Right lobe of liver (tissue), 6 donors: ENCODE data around the gene BEST1. TPM values are rescaled to one million over a fixed set of nuclear protein-coding genes. Genes with fewer than 3 reads are reported as not detected.
A peak's percentile ranks its signal among the peaks of the same experiment; 100 is the strongest.

ENCODE experiments used
- ATAC-seq, 4 donors: fragments of 200-7000 bp; cut with Tn5 transposase; one replicate each; pipeline ENCODE4 v1.9.1; 2020; ENCODE audit warnings: mild to moderate bottlenecking in 4 of 4, moderate library complexity in 4 of 4
- DNase-seq, 3 donors: peaks; one replicate each; pipeline ENCODE4 v3.0.0-alpha.2; 2020
- H3K27ac ChIP-seq, 3 donors: fragments of 200-600 bp; one replicate each; pipeline ENCODE4 v1.8.0; 2022
- H3K27me3 ChIP-seq, 2 donors: fragments of 200-600 bp; one replicate each; pipeline ENCODE4 v1.8.0; 2022
- H3K36me3 ChIP-seq, 4 donors: fragments of 200-600 bp; sonication (generic) in 1 of 4; one replicate each; pipeline versions ENCODE4 v1.5.1 to v1.8.0; 2017 to 2022; ENCODE audit warnings: control low read depth in 1 of 4
- H3K4me1 ChIP-seq, 4 donors: fragments of 200-600 bp; sonication (generic) in 1 of 4; one replicate each; pipeline versions ENCODE4 v1.5.1 to v1.8.0; 2017 to 2022; ENCODE audit warnings: control low read depth in 1 of 4
- H3K4me3 ChIP-seq, 3 donors: fragments of 200-600 bp; one replicate each; pipeline ENCODE4 v1.8.0; 2022
- H3K9me3 ChIP-seq, 4 donors: fragments of 200-600 bp; sonication (generic) in 1 of 4; one replicate each; pipeline versions ENCODE4 v1.5.1 to v1.8.0; 2017 to 2022; ENCODE audit warnings: control low read depth in 1 of 4
- POLR2A ChIP-seq: fragments of 450-650 bp; IDR thresholded peaks from one replicate; pipeline ENCODE4 v1.6.1; 2017; ENCODE audit warnings: antibody characterized with exemption, mild to moderate bottlenecking
- WGBS: methylation state at CpG from one replicate; pipeline ENCODE4 v1.1.6; 2018; ENCODE audit warnings: low coverage, low lambda C conversion rate; ENCODE audit not compliant: insufficient coverage; ENCODE audit errors: missing lambda C conversion rate; 5-methylcytosine and 5-hydroxymethylcytosine counted together
- intact Hi-C, 2 donors: fragments of 100-400 bp; cut with DNase I; formaldehyde crosslinking; loops; one replicate each; pipeline versions ENCODE4 v1.11.2 to v1.14.1; 2022
- long read RNA-seq: library from polyadenylated mRNA; unstranded; transcript quantifications from one replicate; pipeline ENCODE4 v2.0.0, GENCODE V29; 2019
- total RNA-seq, 6 experiments: library from RNA; depleted of rRNA in 2 of 6; stranded (reverse); fragments of >200 nt in 2 of 6; fragmentation: NEBNext Ultra II Directional in 3 of 6; extraction: Animal tissue kit (Norgen Biotek cat#: 25700) in 3 of 6; gene quantifications; one replicate each; pipeline versions ENCODE4 v1.1.0 to v1.2.4, GENCODE V29; 2016 to 2023
- TF ChIP-seq, protein P1 (sequence below), 4 donors: fragments of 200-600 bp in 3 of 4; fragments of 450-650 bp in 1 of 4; IDR thresholded peaks; one replicate each; pipeline versions ENCODE4 v1.5.1 to v1.8.0; 2016 to 2022; ENCODE audit warnings: antibody characterized with exemption in 4 of 4, mild to moderate bottlenecking in 2 of 4
- donor health status: DM: no; HTN: yes; CAD: no.
- donor health status: DM: no; HTN: no; CAD: no.
- donor health status: DM: no; HTN: no; CAD: no.
- donor health status: DM: no; HTN: yes; CAD: no.
- donor health status: DM: no; HTN: yes; CAD: no.

The BEST1 gene
- 1 to 10 TPM in 3 of 6 experiments, under 1 TPM in 3; 0.55 to 2.3 (median 0.91) TPM for total RNA-seq
- long read RNA-seq, partial matches to known transcripts = 0 of 1 reads
- long read RNA-seq, other reads (novel, unspliced or antisense) = 1 of 1 reads

DNA sequence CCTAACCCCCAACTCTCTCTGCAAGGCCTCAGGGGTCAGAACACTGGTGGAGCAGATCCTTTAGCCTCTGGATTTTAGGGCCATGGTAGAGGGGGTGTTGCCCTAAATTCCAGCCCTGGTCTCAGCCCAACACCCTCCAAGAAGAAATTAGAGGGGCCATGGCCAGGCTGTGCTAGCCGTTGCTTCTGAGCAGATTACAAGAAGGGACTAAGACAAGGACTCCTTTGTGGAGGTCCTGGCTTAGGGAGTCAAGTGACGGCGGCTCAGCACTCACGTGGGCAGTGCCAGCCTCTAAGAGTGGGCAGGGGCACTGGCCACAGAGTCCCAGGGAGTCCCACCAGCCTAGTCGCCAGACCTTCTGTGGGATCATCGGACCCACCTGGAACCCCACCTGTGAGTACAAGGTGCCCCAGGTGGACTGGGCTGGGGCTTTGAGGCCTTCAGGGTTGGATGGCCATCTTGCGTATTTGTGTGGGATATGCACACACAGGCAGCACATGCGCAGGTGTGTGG is at the start of gene BEST1:
Gene BEST1 (plus strand): TSS at position 317 of the 513 bp plus-strand sequence. CDS start 1,456 bp downstream, outside the sequence.
- no peak within 1 kb of the TSS for H3K27ac ChIP-seq
- intact Hi-C loops = no loop called here
- WGBS = 100% methylated on average over 1 of the region's 8 CpGs
- peaks cover 0 to 5% (median 0%) of the 10 kb centered on the region in 4 donors for H3K4me1 ChIP-seq
- ATAC-seq (no peak), DNase-seq (no peak)
- H3K27me3 ChIP-seq = no peaks in the 10 kb centered on the region
- TF ChIP-seq POLR2A = no peak
- TF ChIP-seq, protein P1, sequence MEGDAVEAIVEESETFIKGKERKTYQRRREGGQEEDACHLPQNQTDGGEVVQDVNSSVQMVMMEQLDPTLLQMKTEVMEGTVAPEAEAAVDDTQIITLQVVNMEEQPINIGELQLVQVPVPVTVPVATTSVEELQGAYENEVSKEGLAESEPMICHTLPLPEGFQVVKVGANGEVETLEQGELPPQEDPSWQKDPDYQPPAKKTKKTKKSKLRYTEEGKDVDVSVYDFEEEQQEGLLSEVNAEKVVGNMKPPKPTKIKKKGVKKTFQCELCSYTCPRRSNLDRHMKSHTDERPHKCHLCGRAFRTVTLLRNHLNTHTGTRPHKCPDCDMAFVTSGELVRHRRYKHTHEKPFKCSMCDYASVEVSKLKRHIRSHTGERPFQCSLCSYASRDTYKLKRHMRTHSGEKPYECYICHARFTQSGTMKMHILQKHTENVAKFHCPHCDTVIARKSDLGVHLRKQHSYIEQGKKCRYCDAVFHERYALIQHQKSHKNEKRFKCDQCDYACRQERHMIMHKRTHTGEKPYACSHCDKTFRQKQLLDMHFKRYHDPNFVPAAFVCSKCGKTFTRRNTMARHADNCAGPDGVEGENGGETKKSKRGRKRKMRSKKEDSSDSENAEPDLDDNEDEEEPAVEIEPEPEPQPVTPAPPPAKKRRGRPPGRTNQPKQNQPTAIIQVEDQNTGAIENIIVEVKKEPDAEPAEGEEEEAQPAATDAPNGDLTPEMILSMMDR (IDR thresholded peaks at IDR 0.05) = no peak
- H3K4me3 ChIP-seq = no peak within 1 kb of the TSS
- no peaks in the 10 kb centered on the region for H3K9me3 ChIP-seq
- no peaks in the 10 kb centered on the region for H3K36me3 ChIP-seq

DNA sequence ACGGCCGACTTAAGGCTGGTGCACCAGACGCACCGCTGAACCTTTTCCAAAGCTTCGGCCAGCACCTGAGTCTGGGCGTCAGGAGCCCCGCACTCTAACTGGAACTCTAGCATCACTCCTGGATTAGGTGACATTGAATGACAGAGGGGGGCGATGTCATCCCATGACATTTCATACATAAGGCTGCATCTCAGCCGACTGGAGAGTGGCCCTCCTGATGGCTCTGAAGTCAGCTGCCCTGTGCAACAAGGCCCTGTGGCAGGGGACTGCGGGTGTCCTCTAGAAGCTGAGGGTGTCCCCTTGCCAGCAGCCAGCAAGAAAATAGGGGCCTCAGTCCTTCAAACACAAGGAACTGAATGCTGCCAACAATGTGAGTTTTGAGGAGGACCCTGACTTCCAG is 48.8 kb upstream of the BEST1 start:
- intact Hi-C loops = loop anchor here in 1 of 2 donors (10.0 kb wide), 1 partner anchor 173 kb away; no protein-coding TSS in a partner anchor
- WGBS = 42% methylated on average over 2 of the region's 10 CpGs
- no peaks in the 10 kb centered on the region for H3K36me3 ChIP-seq
- H3K27ac ChIP-seq = no peak overlapping the region
- TF ChIP-seq, protein P1 (IDR thresholded peaks at IDR 0.05) = no peak
- peaks cover 0 to 3% (median 0%) of the 10 kb centered on the region in 4 donors for H3K4me1 ChIP-seq
- no peak for ATAC-seq
- no peak overlapping the region for H3K4me3 ChIP-seq
- H3K9me3 ChIP-seq = no peaks in the 10 kb centered on the region
- no peak for DNase-seq
- H3K27me3 ChIP-seq = no peaks in the 10 kb centered on the region

DNA sequence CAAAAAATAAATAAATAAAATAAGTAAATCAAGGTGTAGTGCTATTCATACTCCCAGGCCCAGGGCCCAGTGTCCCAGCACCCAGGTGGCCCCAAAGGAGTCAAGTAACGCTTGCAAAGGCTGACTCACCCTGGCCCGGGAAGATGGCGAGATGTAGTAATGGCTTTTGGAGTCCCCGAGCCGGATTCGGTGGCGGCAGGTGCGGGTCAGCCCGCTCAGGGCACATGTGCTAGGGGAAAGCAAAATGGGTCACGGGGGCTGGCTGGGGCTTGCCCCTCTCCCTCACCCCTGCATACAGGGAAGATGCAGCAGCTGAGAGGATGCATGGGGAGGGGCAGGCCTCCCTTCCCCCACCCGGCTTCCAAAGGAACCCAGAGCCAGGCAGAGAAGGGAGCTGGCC is 47.8 kb upstream of the BEST1 start:
- intact Hi-C loops = loop anchor here in 1 of 2 donors (10.0 kb wide), 1 partner anchor 172 kb away; no protein-coding TSS in a partner anchor
- 86% methylated on average over 1 of the region's 11 CpGs for WGBS
- Histone ChIP-seq H3K4me1 (peaks cover 0 to 3% (median 0%) of the 10 kb centered on the region in 4 donors), H3K27ac (no peak overlapping the region), H3K4me3 (no peak overlapping the region), H3K36me3 (no peaks in the 10 kb centered on the region), H3K27me3 (no peaks in the 10 kb centered on the region), H3K9me3 (no peaks in the 10 kb centered on the region)
- TF ChIP-seq, protein P1 (IDR thresholded peaks at IDR 0.05) = no peak
- TF ChIP-seq POLR2A = no peak
- no peak for DNase-seq
- ATAC-seq = no peak

DNA sequence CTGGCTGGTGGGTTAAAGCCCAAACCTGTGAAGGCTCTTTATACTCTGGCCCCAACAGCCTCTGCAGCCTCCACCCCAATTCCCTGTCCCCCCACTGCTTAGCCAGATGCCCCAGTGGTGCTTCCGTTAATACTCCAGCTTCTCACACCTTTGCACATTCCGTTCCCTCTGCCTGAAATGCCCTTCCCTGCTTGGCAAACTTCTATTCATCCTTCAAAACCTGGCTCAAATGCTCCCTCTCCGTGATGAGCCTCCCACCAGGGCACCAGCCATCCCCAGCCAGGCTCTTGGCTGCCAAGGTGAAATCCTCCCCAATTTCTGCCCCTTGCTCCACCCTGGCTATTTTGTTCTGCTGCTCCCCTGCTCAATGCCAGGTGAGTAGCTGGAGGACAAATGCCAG is 46.3 kb upstream of the BEST1 start:
- Histone ChIP-seq H3K27ac (no peak overlapping the region), H3K4me1 (peaks cover 0 to 3% (median 0%) of the 10 kb centered on the region in 4 donors), H3K9me3 (no peaks in the 10 kb centered on the region), H3K4me3 (peak overlapping the region; percentile 32 to 36 (median 33)), H3K36me3 (no peaks in the 10 kb centered on the region), H3K27me3 (no peaks in the 10 kb centered on the region)
- 86% methylated on average over 3 of the region's 3 CpGs for WGBS
- DNase-seq (no peak), ATAC-seq (no peak)
- TF ChIP-seq, protein P1 (IDR thresholded peaks at IDR 0.05) = no peak
- no peak for TF ChIP-seq POLR2A
- intact Hi-C loops = loop anchor here in 1 of 2 donors (10.0 kb wide), 1 partner anchor 171 kb away; no protein-coding TSS in a partner anchor
